ENCODE results near the gene CDC40. TPM values are rescaled to one million over a fixed set of nuclear protein-coding genes. Genes with fewer than 3 reads are reported as not detected.
"Not testable (repeated sequence)": the region's sequence is repeated elsewhere in the genome, so short reads cannot be mapped to it uniquely, and the experiment has no call there.

The CDC40 gene
- total RNA-seq, 1 donor from 2014 or later: 17.4 TPM

DNA sequence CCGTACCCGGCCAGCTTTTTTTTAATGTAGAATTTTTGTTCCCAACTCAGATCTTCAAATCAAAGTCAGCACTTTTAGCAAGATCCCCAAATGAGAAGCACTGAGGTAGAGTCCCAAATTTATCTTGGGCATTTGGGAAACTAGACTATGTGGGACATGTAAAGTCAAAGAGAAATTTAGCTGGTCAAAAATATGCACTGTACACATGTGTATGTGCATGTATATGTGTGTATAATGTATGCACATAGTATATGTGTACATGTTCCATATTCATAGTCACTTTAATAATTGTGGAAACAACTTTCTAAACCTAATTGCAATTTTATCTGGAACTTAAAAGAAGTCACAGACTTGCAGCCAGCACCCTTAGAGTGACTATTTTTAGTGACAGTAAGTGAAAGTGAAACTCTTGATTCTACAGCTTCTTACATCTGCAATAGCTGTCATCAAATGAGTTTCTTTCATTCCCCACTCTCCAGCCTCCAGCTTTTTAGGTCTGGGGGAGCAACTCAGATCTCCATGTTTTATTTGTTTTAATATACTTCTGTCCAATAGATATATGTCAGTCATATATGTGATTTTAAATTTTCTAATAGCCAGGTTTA lies 53.6 kb downstream of the CDC40 start:
- H3K9me3 ChIP-seq: no peaks in the 10 kb centered on the region
- TF ChIP-seq, protein P1, sequence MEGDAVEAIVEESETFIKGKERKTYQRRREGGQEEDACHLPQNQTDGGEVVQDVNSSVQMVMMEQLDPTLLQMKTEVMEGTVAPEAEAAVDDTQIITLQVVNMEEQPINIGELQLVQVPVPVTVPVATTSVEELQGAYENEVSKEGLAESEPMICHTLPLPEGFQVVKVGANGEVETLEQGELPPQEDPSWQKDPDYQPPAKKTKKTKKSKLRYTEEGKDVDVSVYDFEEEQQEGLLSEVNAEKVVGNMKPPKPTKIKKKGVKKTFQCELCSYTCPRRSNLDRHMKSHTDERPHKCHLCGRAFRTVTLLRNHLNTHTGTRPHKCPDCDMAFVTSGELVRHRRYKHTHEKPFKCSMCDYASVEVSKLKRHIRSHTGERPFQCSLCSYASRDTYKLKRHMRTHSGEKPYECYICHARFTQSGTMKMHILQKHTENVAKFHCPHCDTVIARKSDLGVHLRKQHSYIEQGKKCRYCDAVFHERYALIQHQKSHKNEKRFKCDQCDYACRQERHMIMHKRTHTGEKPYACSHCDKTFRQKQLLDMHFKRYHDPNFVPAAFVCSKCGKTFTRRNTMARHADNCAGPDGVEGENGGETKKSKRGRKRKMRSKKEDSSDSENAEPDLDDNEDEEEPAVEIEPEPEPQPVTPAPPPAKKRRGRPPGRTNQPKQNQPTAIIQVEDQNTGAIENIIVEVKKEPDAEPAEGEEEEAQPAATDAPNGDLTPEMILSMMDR (IDR thresholded peaks at IDR 0.05): no peak
- TF ChIP-seq POLR2A (IDR thresholded peaks at IDR 0.05) (no peak), POLR2AphosphoS5 (IDR thresholded peaks at IDR 0.05; ENCODE audit: insufficient read depth in 1 of 2, low read depth in 1 of 2) (no peak)
- intact Hi-C loops (cut with DNase I): no loop called here
- peak overlapping the region; percentile 17 for H3K27ac ChIP-seq
- no peak overlapping the region for H3K4me3 ChIP-seq
- no peak for DNase-seq (ENCODE audit: extremely low spot score in 2 of 2)
- peaks cover 0 to 11% of the 10 kb centered on the region in 2 donors for H3K36me3 ChIP-seq
- no peaks in the 10 kb centered on the region for H3K27me3 ChIP-seq
- H3K4me1 ChIP-seq: peaks cover 7% of the 10 kb centered on the region

DNA sequence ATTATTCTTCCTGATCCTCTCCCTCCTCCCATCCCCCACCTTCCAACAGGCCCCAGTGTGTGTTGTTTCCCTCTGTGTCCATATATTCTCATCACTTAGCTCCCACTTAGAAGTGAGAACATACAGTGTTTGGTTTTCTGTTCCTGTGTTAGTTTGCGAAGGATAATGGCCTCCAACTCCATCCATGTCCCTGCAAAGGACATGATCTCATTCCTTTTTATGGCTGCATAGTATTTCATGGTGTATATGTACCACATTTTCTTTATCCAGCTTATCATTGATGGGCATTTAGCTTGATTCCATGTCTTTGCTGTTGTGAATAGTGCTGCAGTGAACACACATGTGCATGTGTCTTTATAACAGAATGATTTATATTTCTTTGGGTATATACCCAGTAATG lies 55.8 kb downstream of the CDC40 start:
- H3K4me1 ChIP-seq; DNase-seq (ENCODE audit: extremely low spot score in 2 of 2); H3K27me3 ChIP-seq; H3K27ac ChIP-seq; intact Hi-C loops (cut with DNase I); H3K4me3 ChIP-seq; H3K9me3 ChIP-seq; H3K36me3 ChIP-seq: not testable (repeated sequence)

DNA sequence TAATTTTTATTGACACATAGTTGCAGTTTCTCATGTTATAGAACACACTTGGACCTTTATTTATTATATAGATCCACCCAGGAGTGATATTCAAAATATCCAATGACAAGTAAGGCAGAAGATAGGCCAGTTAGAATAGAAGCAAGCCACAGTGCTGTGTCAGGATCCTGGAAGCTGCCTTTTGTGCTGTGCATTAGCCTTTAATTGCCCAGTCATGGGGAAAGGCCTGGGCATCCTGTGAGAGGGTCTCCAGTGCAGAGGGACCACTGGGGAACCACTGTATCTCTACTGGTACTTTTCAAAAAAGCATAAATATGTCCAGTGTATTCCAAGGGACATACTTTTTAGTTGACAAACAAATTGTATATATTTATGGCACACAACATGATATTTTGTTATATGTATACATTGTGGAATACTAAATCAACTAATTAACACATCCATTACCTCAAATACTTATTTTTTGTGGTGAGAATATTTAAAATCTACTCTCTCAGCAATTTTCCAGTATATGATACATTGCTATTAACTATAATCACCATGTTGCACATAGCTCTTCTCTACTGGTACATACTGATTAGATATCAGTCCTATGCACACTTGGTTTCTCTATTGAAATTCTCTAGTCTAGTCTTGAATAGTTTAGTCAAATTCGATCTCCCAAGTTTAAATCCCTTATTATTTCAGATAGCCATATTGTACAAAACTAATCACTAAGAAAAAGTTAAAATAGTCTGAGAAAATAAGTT lies 59.5 kb downstream of the CDC40 start:
- Histone ChIP-seq H3K9me3 (no peaks in the 10 kb centered on the region), H3K27me3 (no peaks in the 10 kb centered on the region), H3K4me3 (no peak overlapping the region), H3K36me3 (no peaks in the 10 kb centered on the region), H3K4me1 (no peaks in the 10 kb centered on the region), H3K27ac (no peak overlapping the region)
- TF ChIP-seq POLR2AphosphoS5 (IDR thresholded peaks at IDR 0.05; ENCODE audit: insufficient read depth in 1 of 2, low read depth in 1 of 2): no peak
- no peak for TF ChIP-seq POLR2A (IDR thresholded peaks at IDR 0.05)
- TF ChIP-seq, protein P1 (IDR thresholded peaks at IDR 0.05): no peak
- intact Hi-C loops (cut with DNase I): no loop called here
- no peak for DNase-seq (ENCODE audit: extremely low spot score in 2 of 2)

DNA sequence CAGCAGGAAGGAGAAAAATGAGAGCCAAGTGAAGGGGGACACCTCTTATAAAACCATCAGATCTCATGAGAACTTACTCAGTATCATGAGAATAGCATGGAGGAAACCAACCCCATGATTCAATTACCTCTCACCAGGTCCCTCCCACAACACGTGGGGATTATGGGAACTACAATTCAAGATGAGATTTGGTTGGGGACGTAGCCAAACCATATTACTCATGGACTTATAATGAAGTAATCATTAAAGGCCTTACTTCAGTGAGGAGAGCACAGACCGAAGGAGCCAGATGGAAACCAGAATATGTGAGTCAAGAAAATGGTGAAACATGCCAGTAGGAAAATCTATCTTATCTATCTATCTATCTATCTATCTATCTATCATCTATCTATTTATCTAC lies 64.4 kb downstream of the CDC40 start:
- H3K27me3 ChIP-seq; H3K4me3 ChIP-seq; H3K36me3 ChIP-seq; H3K9me3 ChIP-seq; H3K27ac ChIP-seq; H3K4me1 ChIP-seq; intact Hi-C loops (cut with DNase I); DNase-seq (ENCODE audit: extremely low spot score in 2 of 2): not testable (repeated sequence)

DNA sequence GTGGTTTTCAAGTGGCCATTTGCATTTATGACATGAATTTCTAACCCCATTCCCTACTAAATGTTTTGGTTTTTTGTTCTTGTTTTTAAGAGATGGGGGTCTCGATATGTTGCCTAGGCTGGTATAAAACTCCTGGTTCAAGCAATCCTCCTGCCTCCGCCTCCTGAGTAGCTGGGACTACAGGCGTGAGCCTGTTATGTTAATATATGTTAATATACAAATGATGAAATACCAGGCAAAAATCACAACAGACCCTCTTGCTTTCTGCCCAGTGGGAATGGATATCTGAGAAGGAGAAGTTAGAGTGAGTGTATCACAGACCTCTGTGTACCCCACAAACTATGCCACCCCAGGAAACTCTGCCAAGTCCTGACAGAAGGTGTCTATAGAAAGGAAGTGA lies 66.2 kb downstream of the CDC40 start:
- no peak for DNase-seq (ENCODE audit: extremely low spot score in 2 of 2)
- no peak overlapping the region for H3K4me3 ChIP-seq
- TF ChIP-seq POLR2A (IDR thresholded peaks at IDR 0.05) (no peak), POLR2AphosphoS5 (IDR thresholded peaks at IDR 0.05; ENCODE audit: insufficient read depth in 1 of 2, low read depth in 1 of 2) (no peak)
- TF ChIP-seq, protein P1 (IDR thresholded peaks at IDR 0.05): no peak
- intact Hi-C loops (cut with DNase I): no loop called here
- no peaks in the 10 kb centered on the region for H3K27me3 ChIP-seq
- H3K27ac ChIP-seq: no peak overlapping the region
- no peaks in the 10 kb centered on the region for H3K36me3 ChIP-seq
- H3K9me3 ChIP-seq: no peaks in the 10 kb centered on the region
- H3K4me1 ChIP-seq: no peaks in the 10 kb centered on the region

DNA sequence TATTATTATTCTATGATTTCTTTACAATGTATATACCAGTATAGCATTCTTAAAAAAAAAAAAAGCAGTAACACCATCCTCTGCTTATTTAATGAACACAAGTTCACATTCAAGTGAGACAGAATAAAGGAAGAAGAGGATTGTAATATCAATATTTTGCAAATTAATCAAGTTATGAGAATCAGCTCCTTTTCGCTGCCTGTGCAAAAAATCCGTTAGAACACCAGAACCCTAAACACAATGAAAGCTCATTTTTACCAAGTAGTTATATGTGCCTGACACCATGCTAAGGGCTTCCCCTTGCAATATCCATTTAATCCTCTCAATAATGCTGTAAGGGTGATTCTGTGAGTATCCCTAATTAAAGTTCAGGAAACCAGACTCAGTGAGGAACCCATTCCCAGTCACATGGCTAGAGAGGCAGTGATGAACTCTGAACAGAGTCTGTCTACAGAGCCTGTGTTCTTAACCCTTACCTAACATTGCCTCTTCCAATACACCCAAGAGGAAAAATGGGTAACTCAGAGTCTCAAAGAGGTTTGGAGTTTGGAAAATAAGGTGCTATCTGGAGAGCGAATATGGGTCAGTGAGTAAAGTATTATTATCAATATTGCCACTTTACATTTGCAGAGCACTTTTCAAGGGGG lies 66.8 kb downstream of the CDC40 start:
- Histone ChIP-seq H3K27me3 (no peaks in the 10 kb centered on the region), H3K9me3 (no peaks in the 10 kb centered on the region), H3K36me3 (no peaks in the 10 kb centered on the region), H3K4me3 (no peak overlapping the region), H3K4me1 (no peaks in the 10 kb centered on the region), H3K27ac (no peak overlapping the region)
- intact Hi-C loops (cut with DNase I): no loop called here
- no peak for TF ChIP-seq POLR2A (IDR thresholded peaks at IDR 0.05)
- no peak for TF ChIP-seq POLR2AphosphoS5 (IDR thresholded peaks at IDR 0.05; ENCODE audit: insufficient read depth in 1 of 2, low read depth in 1 of 2)
- TF ChIP-seq, protein P1 (IDR thresholded peaks at IDR 0.05): no peak
- no peak for DNase-seq (ENCODE audit: extremely low spot score in 2 of 2)

Data from vagina (tissue), 2 donors.